ENCODE data around the gene GLYATL1.

Gene GLYATL1

GRCh38 chr11:58927393-58928106 is 11.7 kb upstream of the GLYATL1 start:
- no peak for DNase-seq

- no peak for DNase-seq
Observed at GRCh38 chr11:58928107-58928499, 11.2 kb upstream of the GLYATL1 start.

DNA sequence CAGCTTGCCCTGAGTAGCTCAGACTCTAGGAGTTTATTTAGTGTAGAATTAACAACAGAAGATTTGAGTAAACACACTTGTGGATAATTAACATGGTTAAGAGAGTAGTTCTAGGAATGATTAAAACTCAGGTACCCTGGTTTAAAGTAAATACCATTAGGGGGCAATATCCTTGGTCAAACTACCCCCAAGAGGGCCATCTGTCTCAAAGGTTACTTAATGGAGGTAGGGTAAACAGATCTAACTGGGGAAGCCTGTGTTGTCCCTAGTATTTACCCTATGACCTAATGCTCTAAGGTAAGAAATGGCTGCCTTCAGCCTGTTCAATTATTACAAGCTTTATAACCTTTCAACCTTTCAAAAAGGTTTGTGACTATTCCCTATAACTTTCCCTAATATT is 10.6 kb upstream of the GLYATL1 start:
- DNase-seq: no peak

GRCh38 chr11:58930926-58931325 is 8.4 kb upstream of the GLYATL1 start:
- DNase-seq: no peak

DNA sequence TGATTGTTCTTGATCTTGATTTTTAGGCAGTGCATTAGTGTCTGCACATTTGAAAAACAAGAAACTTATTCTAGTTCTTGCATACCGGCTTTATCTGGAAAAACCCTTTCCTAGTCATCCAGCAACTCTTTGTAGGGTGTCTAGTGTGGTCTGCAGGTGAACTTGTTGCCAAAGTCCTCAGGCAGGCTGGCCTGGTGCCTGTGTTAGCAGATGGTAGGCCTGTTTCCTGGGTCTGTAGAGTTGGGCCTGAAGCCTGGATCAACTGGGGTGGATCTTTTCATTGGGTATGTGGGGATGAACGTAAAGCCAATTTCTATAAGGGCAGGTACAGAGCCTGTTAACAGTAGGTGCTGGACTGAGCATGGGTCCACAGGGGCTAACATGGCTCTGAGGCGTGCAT is 5.6 kb upstream of the GLYATL1 start:
- no peak for DNase-seq

- no peak for DNase-seq
Observed at GRCh38 chr11:58934945-58935513, 4.3 kb upstream of the GLYATL1 start.

GRCh38 chr11:58938398-58938797 is 890 bp upstream of the GLYATL1 start:
- no peak for DNase-seq

DNA sequence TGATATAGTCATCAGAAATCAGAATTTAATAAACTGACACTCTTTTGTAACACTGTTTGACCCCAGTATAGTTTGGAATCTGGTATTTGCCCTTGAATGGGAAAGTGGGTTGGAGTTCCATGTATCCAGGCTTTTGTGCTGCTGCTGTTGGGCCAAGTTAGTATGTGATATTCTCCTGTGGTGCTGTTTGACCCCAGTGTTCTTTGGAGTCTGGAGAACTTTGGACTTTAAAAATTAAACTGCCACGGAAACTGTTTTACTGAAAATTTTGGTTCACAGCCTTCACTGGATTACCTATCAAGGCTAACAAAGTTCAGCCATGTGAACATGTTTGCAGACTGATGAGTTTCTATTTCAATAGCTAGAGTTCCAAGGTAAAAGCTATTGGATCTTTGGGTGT is 740 bp downstream of the GLYATL1 start:
- DNase-seq: no peak

DNA sequence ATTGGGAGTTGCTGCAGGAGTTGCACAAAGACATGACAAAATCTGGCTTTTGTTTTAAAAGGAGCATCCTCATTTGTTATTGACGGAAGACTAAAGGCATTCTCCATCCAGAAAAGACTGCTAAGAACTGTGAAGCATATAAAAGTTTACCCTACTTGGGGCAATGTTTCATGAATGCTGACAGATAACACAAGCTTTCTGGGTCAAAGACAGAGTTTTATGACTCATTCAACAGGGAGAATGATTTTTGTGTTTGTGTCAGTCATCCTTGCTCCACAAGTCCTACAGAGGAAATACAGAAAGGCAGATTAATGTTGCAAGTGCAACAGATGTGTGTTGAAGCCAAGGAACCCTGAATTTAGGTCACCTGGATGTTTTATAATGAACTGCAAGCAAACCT is 2.5 kb downstream of the GLYATL1 start:
- no peak for DNase-seq

- no peak for DNase-seq
Observed at GRCh38 chr11:58945663-58946062, 6.4 kb downstream of the GLYATL1 start.

GRCh38 chr11:58949184-58949583 is 9.9 kb downstream of the GLYATL1 start:
- no peak for DNase-seq

GRCh38 chr11:58957922-58958321 is 18.6 kb downstream of the GLYATL1 start:
- DNase-seq: no peak

- DNase-seq: no peak
Observed at GRCh38 chr11:58958500-58958899, 19.2 kb downstream of the GLYATL1 start.

GRCh38 chr11:58963551-58964104 is 24.3 kb downstream of the GLYATL1 start:
- no peak for DNase-seq

DNA sequence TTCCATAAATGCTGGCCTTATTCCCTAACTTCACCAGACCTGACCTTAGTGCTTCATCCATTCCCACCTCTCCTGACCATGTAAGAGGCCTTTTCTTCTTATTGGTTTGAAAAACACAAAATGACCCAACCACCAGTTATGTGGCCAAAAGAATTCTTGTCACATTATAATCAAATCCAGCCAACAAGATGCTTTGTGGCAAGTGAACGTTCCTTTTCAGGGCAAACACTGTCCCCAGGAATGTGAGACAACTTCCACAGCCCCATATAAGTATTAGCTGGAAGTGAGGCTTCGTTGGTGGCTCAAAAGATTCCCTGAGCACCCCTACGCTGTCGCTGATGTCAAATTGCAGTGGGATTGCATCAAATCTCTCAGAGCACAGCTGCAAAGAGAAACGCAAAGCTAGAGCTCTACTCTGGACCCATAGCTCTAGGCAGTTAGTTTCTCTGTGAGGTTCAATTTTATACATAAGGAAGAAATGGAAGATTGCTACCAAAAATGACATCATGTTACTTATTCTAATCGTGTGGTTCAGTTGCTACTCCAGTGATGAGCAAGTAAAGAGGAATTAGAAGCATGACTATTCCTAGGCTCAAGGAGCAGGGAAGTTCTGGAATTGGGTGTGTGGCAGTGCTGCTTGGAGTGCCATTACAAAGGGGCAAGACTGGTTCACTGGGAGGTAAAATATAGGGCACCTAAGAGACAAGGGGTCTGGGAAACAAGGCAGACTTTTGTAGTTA is 26.1 kb downstream of the GLYATL1 start:
- no peak for DNase-seq

DNA sequence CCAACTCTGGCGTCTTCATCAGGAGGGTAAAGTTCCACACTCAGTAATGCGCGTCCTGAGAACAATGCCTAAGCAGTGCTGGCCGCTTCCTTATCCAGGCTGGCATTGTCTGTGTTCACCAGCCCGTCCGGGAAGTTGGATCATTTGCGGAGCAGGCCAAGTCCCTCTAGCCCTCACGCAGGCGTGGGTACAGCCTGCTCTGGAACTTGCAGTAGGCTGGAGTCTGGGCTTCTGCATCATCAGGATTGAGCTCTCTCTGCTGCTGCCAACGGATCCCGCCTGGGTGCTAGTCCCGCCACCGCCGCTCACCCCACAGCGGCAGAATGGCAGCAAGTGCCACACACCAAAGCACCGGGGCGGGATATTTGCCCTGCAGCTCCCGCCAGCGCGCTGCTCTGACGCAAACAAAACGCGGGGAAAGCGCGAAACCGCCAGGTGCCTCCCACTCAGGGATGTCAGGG is 29.0 kb downstream of the GLYATL1 start:
- no peak for DNase-seq

GRCh38 chr11:58977470-58977869 is 38.2 kb downstream of the GLYATL1 start:
- DNase-seq: no peak

- no peak for DNase-seq
Observed at GRCh38 chr11:58979222-58979621, 39.9 kb downstream of the GLYATL1 start.

- no peak for DNase-seq
Observed at GRCh38 chr11:58980159-58980843, 41.0 kb downstream of the GLYATL1 start.

GRCh38 chr11:58992489-58992888 is 53.2 kb downstream of the GLYATL1 start:
- no peak for DNase-seq

- no peak for DNase-seq
Observed at GRCh38 chr11:58994171-58994570, 54.9 kb downstream of the GLYATL1 start.

- no peak for DNase-seq
Observed at GRCh38 chr11:58998480-58999290, 59.4 kb downstream of the GLYATL1 start.
